K562 (cell line): Measurements from ENCODE around the gene DHCR7. TPM values are rescaled to one million over a fixed set of nuclear protein-coding genes. Genes with fewer than 3 reads are reported as not detected.

Experiments
- ARID3A ChIP-seq: IDR thresholded peaks from 2 replicates; pipeline ENCODE4 v1.6.1; 2012; ENCODE audit warnings: low read depth, low read length, improper control_type of control experiment, borderline replicate concordance
- BRD4 ChIP-seq: fragments of 200-600 bp; sonication (generic); IDR thresholded peaks from 2 replicates; pipeline ENCODE4 v1.6.1; 2017; ENCODE audit warnings: inconsistent platforms
- FOXA1 ChIP-seq: fragments of 450-650 bp; IDR thresholded peaks from 2 replicates; pipeline ENCODE4 v1.6.1; 2016; ENCODE audit warnings: mild to moderate bottlenecking, borderline replicate concordance
- HINFP ChIP-seq: fragments of 450-650 bp; conservative IDR thresholded peaks from 2 replicates; pipeline ENCODE4 v1.6.1; 2016; ENCODE audit warnings: missing genetic modification characterization, low read depth, mild to moderate bottlenecking, control low read depth, missing compliant biosample characterization
- TEAD4 ChIP-seq, 2 experiments: sonication (generic) in 1 of 2; formaldehyde crosslinking in 1 of 2; IDR thresholded peaks; 2 replicates each; pipeline versions ENCODE4 v1.6.1 to v1.8.0; 2012 to 2022; ENCODE audit warnings: borderline replicate concordance in 1 of 2, inconsistent platforms in 1 of 2, low read length in 1 of 2, mild to moderate bottlenecking in 1 of 2, missing genetic modification reagents in 1 of 2
- ZBTB33 ChIP-seq: sonication (generic); formaldehyde crosslinking; IDR thresholded peaks from 2 replicates; pipeline ENCODE4 v1.8.1; 2023; ENCODE audit warnings: mild to moderate bottlenecking, missing genetic modification reagents
- ZNF165 ChIP-seq: fragments of 250-450 bp; sonication (Bioruptor Pico); IDR thresholded peaks from 2 replicates; pipeline ENCODE4 v1.4.0; 2020; ENCODE audit warnings: borderline replicate concordance
- ZNF175 ChIP-seq: fragments of 200-800 bp; sonication (Bioruptor generic); IDR thresholded peaks from 2 replicates; pipeline ENCODE4 v1.6.1; 2016; ENCODE audit warnings: low read depth, mild to moderate bottlenecking, missing genetic modification characterization, missing compliant biosample characterization
- ZNF398 ChIP-seq: fragments of 250-450 bp; sonication (Bioruptor Pico); IDR thresholded peaks from 2 replicates; pipeline ENCODE4 v1.8.0; 2021; ENCODE audit warnings: moderate library complexity, mild to moderate bottlenecking, inconsistent platforms
- polyA plus RNA-seq, 8 experiments: library from polyadenylated mRNA; depleted of rRNA in 4 of 8; stranded (reverse) in 5 of 8; unstranded in 3 of 8; fragments of >200 nt; fragmentation: Nextera tagmentation in 2 of 8; fragmentation: Illumina TruSeq in 1 of 8; extraction: Ambion mirVana in 2 of 8; extraction: Trizol in 1 of 8; gene quantifications; 2 replicates each; pipeline versions ENCODE4 v1.2.1 to v1.2.3, GENCODE V29; 2011 to 2014; ENCODE audit warnings: inconsistent platforms in 1 of 8, missing spikeins in 1 of 8
- total RNA-seq, 7 experiments: library from RNA; depleted of rRNA in 6 of 7; stranded (reverse); fragments of >200 nt in 6 of 7; fragmentation: Illumina TruSeq in 2 of 7; extraction: Trizol in 2 of 7; gene quantifications; 2 replicates each; pipeline versions ENCODE4 v1.2.1 to v1.2.3, GENCODE V29; 2011 to 2021; ENCODE audit warnings: low replicate concordance in 1 of 7

The DHCR7 gene
- total and polyA plus RNA-seq, 9 of the 15 experiments (the other 6 are each of a cell fraction or from before 2014, with no cell fraction given): 8.4 to 192 (median 82.4) TPM

- TF ChIP-seq ZBTB33 (CRISPR knock-in tag) (no peak), BRD4 (no peak), ARID3A (no peak), ZNF165 (CRISPR knock-in tag) (no peak), HINFP (tag) (no peak), ZNF398 (CRISPR knock-in tag) (no peak), FOXA1 (no peak), ZNF175 (CRISPR knock-in tag) (no peak), TEAD4 (IDR thresholded peaks at IDR 0.05; ENCODE audit: low read length) (no peak), TEAD4 (CRISPR knock-in tag; IDR thresholded peaks at IDR 0.05; ENCODE audit: borderline replicate concordance) (no peak)
Observed at GRCh38 chr11:71393283-71393682, 54.9 kb downstream of the DHCR7 start (continued).
